Right cardiac atrium (tissue), 5 donors: ENCODE results near the gene CWF19L2. TPM values are rescaled to one million over a fixed set of nuclear protein-coding genes. Genes with fewer than 3 reads are reported as not detected.
"Not testable (repeated sequence)": the region's sequence is repeated elsewhere in the genome, so short reads cannot be mapped to it uniquely, and the experiment has no call there.

Source experiments
- ATAC-seq, 2 donors: fragments of 200-7000 bp; cut with Tn5 transposase; one replicate each; pipeline versions ENCODE4 v1.8.0 to v1.9.1; 2020; ENCODE audit warnings: moderate library complexity in 2 of 2, mild to moderate bottlenecking in 1 of 2
- DNase-seq, 3 donors: peaks; one replicate each; pipeline ENCODE4 v3.0.0-alpha.2; 2020
- H3K27ac ChIP-seq: one replicate; pipeline ENCODE4 v1.5.1; 2013; ENCODE audit warnings: mild to moderate bottlenecking, low read length, control low read depth, moderate library complexity
- H3K27me3 ChIP-seq: one replicate; pipeline ENCODE4 v1.6.1; 2013; ENCODE audit not compliant: control insufficient read depth, insufficient read depth
- H3K4me1 ChIP-seq: one replicate; pipeline ENCODE4 v1.6.1; 2013; ENCODE audit warnings: low read length; ENCODE audit not compliant: control insufficient read depth, insufficient read depth
- H3K4me3 ChIP-seq: one replicate; pipeline ENCODE4 v1.5.1; 2013; ENCODE audit warnings: low read length, control low read depth
- H3K9me3 ChIP-seq: one replicate; pipeline ENCODE4 v1.6.1; 2013; ENCODE audit warnings: low read length; ENCODE audit not compliant: control insufficient read depth
- WGBS: extraction: QIAGEN DNeasy Blood & Tissue Kit; methylation state at CpG from one replicate; pipeline ENCODE4 v1.1.7; 2013; 5-methylcytosine and 5-hydroxymethylcytosine counted together
- intact Hi-C, 4 donors: fragments of 100-400 bp; cut with DNase I; formaldehyde crosslinking; loops; one replicate each; pipeline versions ENCODE4 v1.11.0 to v1.14.0; 2022 to 2023
- polyA plus RNA-seq: library from polyadenylated mRNA; stranded (reverse); fragments of 200-250 nt; gene quantifications from one replicate; pipeline ENCODE4 v1.2.3, GENCODE V29; 2013
- total RNA-seq, 4 donors: library from RNA; stranded (reverse); fragmentation: NEBNext Ultra II Directional; extraction: Animal tissue kit (Norgen Biotek cat#: 25700); gene quantifications; one replicate each; pipeline ENCODE4 v1.2.1, GENCODE V29; 2021
- donor health status: healthy with polysubstance abuse.
- donor health status: DM: no; HTN: yes; CAD: no.
- donor health status: DM: no; HTN: no; CAD: no.
- donor health status: DM: no; HTN: yes; CAD: no; lungs with severe emphysema.
- donor health status: DM: yes; HTN: yes; CAD: no.

The CWF19L2 gene
- total and polyA plus RNA-seq, 5 donors: 5.3 to 12.7 (median 11.7) TPM

DNA sequence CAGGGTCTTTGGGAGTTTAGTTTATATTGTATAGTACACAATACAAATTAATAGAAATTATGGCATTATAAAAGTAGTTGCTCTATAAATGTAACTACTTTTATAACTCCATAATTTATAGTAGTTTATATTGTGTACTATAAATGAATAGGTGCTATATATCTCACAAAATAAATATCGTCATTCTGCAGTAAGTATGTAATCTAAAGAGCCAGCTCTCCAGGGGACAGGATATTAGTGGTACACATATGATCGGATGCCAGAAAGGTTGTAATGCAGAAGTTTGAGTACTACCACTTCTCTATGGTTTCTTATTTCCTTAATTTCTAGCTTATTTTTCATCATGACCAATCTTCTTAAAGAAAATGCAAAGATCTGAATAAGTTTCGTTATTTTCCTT, 20.2 kb upstream of the CWF19L2 start:
- H3K9me3 ChIP-seq: no peaks in the 10 kb centered on the region
- no peak overlapping the region for H3K27ac ChIP-seq
- H3K4me3 ChIP-seq: no peak overlapping the region
- H3K4me1 ChIP-seq: no peaks in the 10 kb centered on the region
- ATAC-seq (no peak), DNase-seq (no peak)
- H3K27me3 ChIP-seq: no peaks in the 10 kb centered on the region
- intact Hi-C loops: no loop called here
- WGBS: 86% methylated on average over 3 of the region's 3 CpGs

DNA sequence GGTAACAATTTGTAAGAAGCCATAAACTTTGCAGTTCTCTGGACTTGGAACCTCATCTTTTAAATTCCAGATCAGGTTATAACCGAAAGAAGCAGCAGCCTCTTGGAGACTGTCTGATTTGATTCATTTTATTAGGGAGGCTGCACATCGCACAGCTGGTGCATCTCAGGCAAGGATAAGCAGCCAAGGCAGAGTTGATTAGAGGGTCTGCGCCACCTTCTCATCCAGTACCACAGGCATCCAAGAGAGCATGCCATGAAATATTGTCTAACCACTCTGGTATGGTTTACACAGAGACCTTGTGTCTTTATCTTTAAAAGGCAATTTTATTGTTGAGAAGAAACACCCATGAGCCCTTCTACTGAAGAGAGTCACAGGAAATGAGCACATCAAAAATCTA, 16.2 kb upstream of the CWF19L2 start:
- 70% methylated on average over 3 of the region's 3 CpGs for WGBS
- ATAC-seq: no peak
- no peaks in the 10 kb centered on the region for H3K27me3 ChIP-seq
- H3K27ac ChIP-seq: no peak overlapping the region
- intact Hi-C loops: no loop called here
- H3K4me1 ChIP-seq: no peaks in the 10 kb centered on the region
- H3K9me3 ChIP-seq: no peaks in the 10 kb centered on the region
- DNase-seq: no peak
- H3K4me3 ChIP-seq: no peak overlapping the region

DNA sequence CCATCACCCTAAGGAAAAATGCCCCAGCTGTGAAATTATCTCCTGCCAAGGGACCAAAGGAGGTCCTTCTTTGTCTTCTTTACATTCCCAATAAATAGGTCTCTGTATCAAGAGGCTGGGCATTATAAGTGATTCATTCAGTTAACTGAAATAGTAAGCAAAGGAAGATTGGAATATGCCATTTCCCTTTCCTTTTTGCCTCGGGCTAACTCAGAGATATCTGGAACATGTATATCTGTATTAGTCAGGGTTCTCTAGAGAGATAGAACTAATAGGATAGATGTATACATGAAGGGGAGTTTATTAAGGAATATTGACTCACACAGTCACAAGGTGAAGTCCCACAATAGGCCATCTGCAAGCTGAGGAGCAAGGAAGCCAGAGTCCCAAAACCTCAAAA, 15.3 kb upstream of the CWF19L2 start:
- no peaks in the 10 kb centered on the region for H3K27me3 ChIP-seq
- ATAC-seq: no peak
- WGBS: 32% methylated on average over 1 of the region's 1 CpG
- H3K4me1 ChIP-seq: no peaks in the 10 kb centered on the region
- intact Hi-C loops: no loop called here
- H3K4me3 ChIP-seq: no peak overlapping the region
- H3K9me3 ChIP-seq: no peaks in the 10 kb centered on the region
- no peak overlapping the region for H3K27ac ChIP-seq
- no peak for DNase-seq

DNA sequence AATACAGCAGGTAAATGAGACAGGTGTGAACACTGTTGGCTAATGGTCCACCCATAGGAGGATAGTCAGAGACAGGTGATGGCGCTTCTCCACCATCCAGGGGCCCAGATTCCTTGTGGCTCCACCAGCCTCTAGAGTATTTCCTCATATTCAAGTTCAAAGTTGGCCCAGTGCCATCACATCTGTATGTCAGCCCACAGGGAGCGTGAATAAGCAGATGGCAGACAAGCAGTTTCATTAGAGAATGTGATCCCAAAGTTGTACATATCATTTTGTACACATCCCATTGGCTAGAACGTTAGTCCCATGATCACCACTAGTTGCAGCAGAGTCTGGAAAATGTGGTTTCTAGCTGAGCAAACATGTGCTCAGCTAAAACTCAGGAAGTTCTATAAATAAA, 11.0 kb upstream of the CWF19L2 start:
- no peak for DNase-seq
- no peaks in the 10 kb centered on the region for H3K9me3 ChIP-seq
- no peak for ATAC-seq
- no peak overlapping the region for H3K27ac ChIP-seq
- H3K4me3 ChIP-seq: no peak overlapping the region
- no peaks in the 10 kb centered on the region for H3K4me1 ChIP-seq
- intact Hi-C loops: no loop called here
- WGBS: 49% methylated on average over 3 of the region's 3 CpGs
- no peaks in the 10 kb centered on the region for H3K27me3 ChIP-seq

DNA sequence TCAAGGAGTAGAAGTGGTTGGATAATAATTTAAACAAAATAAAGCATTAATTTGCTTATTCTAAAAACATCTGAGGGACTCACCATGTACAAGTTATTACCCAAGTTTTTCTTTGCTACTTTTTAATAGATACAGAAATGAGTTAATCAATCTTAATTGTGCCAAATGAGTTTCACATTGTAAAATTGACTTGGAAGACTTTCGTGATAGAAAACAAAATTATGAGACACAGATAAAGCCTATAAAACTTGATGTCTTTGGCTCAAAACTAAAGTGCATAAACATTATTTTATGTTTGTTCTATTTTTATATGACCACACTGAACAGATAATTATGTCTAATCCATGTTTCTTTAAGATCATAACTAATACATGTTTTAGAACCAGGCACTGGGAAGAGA, 10.1 kb upstream of the CWF19L2 start:
- WGBS: 71% methylated on average over 1 of the region's 1 CpG
- H3K27me3 ChIP-seq: no peaks in the 10 kb centered on the region
- no peaks in the 10 kb centered on the region for H3K9me3 ChIP-seq
- no peak overlapping the region for H3K27ac ChIP-seq
- ATAC-seq (no peak), DNase-seq (no peak)
- H3K4me1 ChIP-seq: no peaks in the 10 kb centered on the region
- intact Hi-C loops: no loop called here
- H3K4me3 ChIP-seq: no peak overlapping the region

DNA sequence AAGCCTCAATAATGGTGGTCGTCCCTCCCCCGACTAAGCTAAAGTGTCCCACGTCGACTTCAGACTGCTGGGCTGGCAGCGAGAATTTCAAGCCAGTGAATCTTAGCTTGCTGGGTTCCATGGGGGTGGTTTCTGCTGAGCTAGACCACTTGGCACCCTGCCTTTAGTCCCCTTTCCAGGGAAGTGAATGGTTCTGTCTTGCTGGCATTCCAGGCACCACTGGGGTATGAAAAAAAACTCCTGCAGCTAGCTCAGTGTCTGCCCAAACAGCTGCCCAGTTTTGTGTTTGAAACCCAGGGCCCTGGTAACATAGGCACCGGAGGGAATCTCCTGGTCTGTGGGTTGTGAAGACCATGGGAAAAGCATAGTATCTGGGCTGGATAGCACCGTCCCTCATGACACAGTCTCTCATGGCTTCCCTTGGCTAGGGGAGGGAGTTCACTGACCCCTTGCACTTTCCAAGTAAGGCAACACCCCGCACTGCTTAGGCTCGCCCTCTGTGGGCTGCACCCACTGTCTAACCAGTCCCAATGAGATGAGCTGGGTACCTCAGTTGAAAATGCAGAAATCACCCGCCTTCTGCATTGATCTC, 8.7 kb upstream of the CWF19L2 start:
- H3K4me1 ChIP-seq, H3K4me3 ChIP-seq, H3K27ac ChIP-seq, H3K27me3 ChIP-seq, ATAC-seq, intact Hi-C loops, H3K9me3 ChIP-seq, DNase-seq: not testable (repeated sequence)
- WGBS: 77% methylated on average over 10 of the region's 10 CpGs

DNA sequence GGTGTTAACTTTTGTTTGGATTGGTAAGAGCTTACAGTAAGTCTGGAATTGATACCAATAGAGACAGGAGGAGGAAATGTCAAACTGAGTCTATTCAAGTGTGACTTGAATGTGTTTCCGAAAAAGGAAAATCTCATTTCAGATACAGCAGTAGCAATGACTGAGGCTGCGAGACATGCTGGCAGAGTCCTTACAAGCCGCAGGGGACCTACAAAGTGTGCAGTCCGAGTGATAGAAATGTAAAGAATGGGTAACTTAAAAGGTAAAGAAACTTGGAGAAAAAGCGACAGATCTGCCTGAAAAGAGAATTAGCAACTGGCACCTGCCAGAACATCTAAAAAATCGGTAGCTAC, 444 bp downstream of the CWF19L2 start:
- intact Hi-C loops: no loop called here
- peak overlapping the region; percentile 67 for H3K27ac ChIP-seq
- peak; percentile 8 to 15 for ATAC-seq

DNA sequence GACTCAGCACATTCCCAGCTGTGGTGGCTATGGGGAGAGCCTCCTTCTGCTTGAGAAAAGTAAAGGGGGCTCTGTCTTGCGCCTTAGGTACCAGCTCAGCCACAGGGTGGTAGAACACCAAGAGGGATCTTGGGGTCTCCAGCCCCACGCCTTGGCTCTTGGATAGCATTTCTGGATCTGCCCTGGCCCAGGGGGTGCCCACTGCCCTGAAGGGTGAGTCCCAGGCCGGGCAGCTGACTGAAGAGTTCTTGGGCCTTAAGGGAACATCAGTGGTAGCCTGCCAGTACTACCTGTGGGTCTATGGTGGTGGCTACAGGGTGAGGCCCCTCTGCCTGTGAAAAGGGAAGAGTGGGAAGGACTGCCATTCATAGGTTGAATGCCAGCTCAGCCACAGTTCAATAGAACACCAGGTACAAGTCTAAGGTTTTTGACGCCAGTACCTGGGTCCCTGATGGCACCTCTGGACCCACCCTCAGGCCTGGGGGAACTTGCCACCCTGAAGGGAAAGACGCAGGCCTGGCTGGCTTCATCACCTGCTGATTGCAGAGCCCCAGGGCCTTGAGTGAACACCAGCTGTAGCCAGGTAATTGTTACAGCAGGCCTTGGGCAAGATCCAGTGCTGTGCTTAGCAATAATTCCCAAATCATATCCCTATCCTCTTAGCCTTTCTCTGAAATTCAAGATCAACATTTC, 3.9 kb downstream of the CWF19L2 start:
- intact Hi-C loops: no loop called here
- no peaks in the 10 kb centered on the region for H3K27me3 ChIP-seq
- H3K4me1 ChIP-seq: peaks cover 1% of the 10 kb centered on the region
- DNase-seq: peak in 1 of 3 donors; percentile 24
- no peak for ATAC-seq
- H3K9me3 ChIP-seq: no peaks in the 10 kb centered on the region
- WGBS: 94% methylated on average over 5 of the region's 5 CpGs
- no peak overlapping the region for H3K27ac ChIP-seq
- no peak overlapping the region for H3K4me3 ChIP-seq

More for the DNA sequence above, 444 bp downstream of the CWF19L2 start:
- WGBS: under 1% methylated on average over 6 of the region's 6 CpGs
- DNase-seq: peak in 1 of 3 donors; percentile 19
- Histone ChIP-seq H3K27me3 (no peaks in the 10 kb centered on the region), H3K4me1 (peaks cover 1% of the 10 kb centered on the region), H3K9me3 (no peaks in the 10 kb centered on the region), H3K4me3 (peak overlapping the region; percentile 100)

DNA sequence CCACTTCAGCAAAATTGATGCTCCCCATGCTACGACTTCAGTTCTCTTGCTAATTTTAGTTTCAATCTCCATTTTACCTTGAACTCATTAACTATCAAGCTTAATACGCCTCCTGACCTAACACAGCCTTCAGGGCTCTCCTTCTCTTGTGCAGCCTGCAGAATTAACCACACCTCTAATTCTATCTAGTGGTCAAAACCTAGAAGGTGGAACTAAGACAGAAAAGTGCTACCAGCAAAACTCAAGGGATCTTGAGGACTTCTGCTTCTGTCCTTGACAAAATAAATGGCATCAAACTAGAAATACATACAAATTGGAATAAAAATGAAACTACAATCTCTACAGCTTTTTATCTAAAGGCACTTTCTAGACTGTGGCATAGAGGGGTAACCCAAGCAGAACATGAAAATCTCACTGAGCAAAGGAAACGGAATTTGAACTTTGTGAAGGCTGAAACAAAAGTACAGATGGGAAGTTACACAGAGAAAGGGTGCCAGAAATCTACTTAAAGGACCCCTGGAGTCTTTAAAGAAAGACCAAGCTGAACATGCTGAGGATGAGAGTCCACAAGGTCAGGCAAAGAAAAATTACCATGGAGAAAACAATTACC, 10.7 kb downstream of the CWF19L2 start:
- no peaks in the 10 kb centered on the region for H3K9me3 ChIP-seq
- no peaks in the 10 kb centered on the region for H3K4me1 ChIP-seq
- H3K27me3 ChIP-seq: no peaks in the 10 kb centered on the region
- intact Hi-C loops: no loop called here
- ATAC-seq (no peak), DNase-seq (no peak)
- H3K4me3 ChIP-seq: no peak overlapping the region
- no peak overlapping the region for H3K27ac ChIP-seq
- WGBS: 88% methylated on average over 3 of the region's 3 CpGs

DNA sequence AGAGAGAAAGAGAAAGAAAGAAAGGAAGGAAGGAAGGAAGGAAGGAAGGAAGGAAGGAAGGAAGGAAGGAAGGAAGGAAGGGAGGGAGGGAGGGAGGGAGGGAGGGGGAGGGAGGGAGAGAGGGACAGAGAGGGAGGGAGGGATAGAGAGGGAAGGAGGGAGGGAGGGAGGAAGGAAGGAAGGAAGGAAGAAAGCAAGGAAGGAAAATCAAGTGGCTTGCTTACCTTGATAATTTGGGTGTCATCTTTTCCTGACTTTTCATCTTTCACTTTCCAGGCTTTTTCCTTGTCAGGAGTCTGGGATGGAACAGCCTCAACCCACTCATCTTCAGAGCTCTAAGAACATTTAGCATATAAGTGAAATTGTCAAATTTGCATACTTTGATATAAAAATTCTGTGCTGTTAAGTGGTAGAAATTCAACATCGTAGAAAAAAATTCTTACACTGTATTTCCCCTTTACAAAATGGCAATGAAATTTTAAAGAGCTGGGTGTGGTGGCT, 14.9 kb downstream of the CWF19L2 start:
- 99% methylated on average over 1 of the region's 1 CpG for WGBS
- no peaks in the 10 kb centered on the region for H3K27me3 ChIP-seq
- no peak for ATAC-seq
- intact Hi-C loops: no loop called here
- H3K4me3 ChIP-seq: no peak overlapping the region
- no peaks in the 10 kb centered on the region for H3K4me1 ChIP-seq
- no peak for DNase-seq
- H3K27ac ChIP-seq: no peak overlapping the region
- H3K9me3 ChIP-seq: no peaks in the 10 kb centered on the region

DNA sequence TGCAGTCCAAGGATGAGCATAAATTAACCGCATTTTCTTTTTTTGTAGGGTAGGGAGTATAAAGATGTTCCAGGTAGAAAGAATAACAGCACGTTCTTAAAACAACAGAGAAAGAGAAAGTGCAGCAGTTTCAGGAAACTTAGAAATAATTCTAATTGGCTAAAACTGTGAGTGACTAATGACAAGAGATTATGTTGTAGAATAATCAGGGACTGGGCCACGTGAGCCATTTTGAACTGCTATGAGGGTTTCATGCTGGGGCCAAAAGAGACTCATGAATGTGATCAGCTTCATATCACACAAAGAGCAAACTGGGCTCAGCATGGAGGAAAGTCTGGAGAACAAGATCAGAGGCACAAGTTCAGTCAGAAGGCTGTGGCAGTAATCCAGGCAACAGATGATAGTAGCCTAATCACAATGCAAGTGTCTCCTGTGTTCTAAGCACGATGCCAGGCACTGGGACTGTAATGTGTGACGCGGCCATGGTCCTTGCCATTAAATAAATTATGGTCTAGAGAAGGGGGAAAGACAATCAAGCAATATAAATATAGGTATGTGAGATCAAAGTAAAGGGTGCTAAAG, 17.9 kb downstream of the CWF19L2 start:
- Histone ChIP-seq H3K27ac (no peak overlapping the region), H3K4me1 (no peaks in the 10 kb centered on the region), H3K27me3 (no peaks in the 10 kb centered on the region), H3K9me3 (no peaks in the 10 kb centered on the region), H3K4me3 (no peak overlapping the region)
- ATAC-seq (no peak), DNase-seq (no peak)
- 85% methylated on average over 6 of the region's 6 CpGs for whole genome bisulfite sequencing
- intact Hi-C loops: no loop called here
